Measurements from ENCODE around the gene PGK2.

Gene PGK2

DNA sequence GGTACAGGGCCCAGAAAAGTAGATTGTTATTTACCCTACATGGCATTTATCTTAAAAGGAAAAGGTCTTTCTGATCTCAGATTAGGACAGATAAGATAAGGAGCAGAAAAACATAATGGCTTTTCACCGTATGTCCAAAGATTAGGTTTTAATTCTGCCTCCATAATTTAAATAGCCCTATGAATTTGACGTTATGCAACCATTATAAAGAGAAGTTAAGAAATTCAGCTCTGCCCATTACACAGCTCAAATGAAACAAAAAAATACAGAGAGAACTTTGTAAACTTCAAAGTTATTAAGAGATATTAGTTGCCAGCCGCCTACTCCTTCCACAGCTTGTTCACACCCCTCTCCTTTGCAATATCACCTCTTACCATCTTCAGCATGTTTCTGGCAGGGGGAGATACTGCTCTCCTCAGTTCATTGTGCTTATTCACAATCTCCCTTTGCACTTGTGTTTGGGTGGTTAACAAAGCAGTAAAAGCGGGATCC lies 51.0 kb downstream of the PGK2 start:
- DNase-seq (ENCODE audit: low read depth in 2 of 2) = no peak
